Parathyroid adenoma (tissue), 2 donors: ENCODE results near the gene MPP2.

Experiments used
- H2AFZ ChIP-seq: fragments of 300-600 bp; sonication (generic); one replicate; pipeline ENCODE4 v1.7.0; 2017; ENCODE audit warnings: antibody characterized with exemption, mild to moderate bottlenecking
- H3K27ac ChIP-seq: fragments of 300-600 bp; sonication (generic); one replicate; pipeline ENCODE4 v1.7.0; 2017
- H3K27me3 ChIP-seq: fragments of 300-600 bp; sonication (generic); one replicate; pipeline ENCODE4 v1.7.0; 2017; ENCODE audit warnings: low read length; ENCODE audit not compliant: control insufficient read depth, insufficient read depth
- H3K36me3 ChIP-seq: fragments of 300-600 bp; sonication (generic); one replicate; pipeline ENCODE4 v1.7.0; 2017; ENCODE audit warnings: low read length; ENCODE audit not compliant: control insufficient read depth, insufficient read depth
- H3K4me1 ChIP-seq: fragments of 300-600 bp; sonication (generic); one replicate; pipeline ENCODE4 v1.7.0; 2017; ENCODE audit warnings: control low read depth
- H3K4me2 ChIP-seq: fragments of 300-600 bp; sonication (generic); one replicate; pipeline ENCODE4 v1.7.0; 2017; ENCODE audit warnings: low read length
- H3K4me3 ChIP-seq: fragments of 300-600 bp; sonication (generic); one replicate; pipeline ENCODE4 v1.7.0; 2017; ENCODE audit warnings: low read depth, low read length
- H3K79me2 ChIP-seq: fragments of 300-600 bp; sonication (generic); one replicate; pipeline ENCODE4 v1.7.0; 2017; ENCODE audit warnings: control low read depth
- H3K9ac ChIP-seq: fragments of 300-600 bp; sonication (generic); one replicate; pipeline ENCODE4 v1.7.0; 2017; ENCODE audit warnings: mild to moderate bottlenecking
- H3K9me3 ChIP-seq: fragments of 300-600 bp; sonication (generic); one replicate; pipeline ENCODE4 v1.7.0; 2017; ENCODE audit warnings: low read length; ENCODE audit not compliant: control insufficient read depth
- CTCF ChIP-seq: fragments of 300-600 bp; sonication (generic); IDR thresholded peaks from one replicate; pipeline ENCODE4 v1.7.0; 2017; ENCODE audit warnings: antibody characterized with exemption, mild to moderate bottlenecking
- donor health status: primary hyperparathyroidism.

Gene MPP2

GRCh38 chr17:43952351-43952723 is 45.0 kb upstream of the MPP2 start:
- TF ChIP-seq CTCF: no peak
- Histone ChIP-seq H3K79me2 (no peaks in the 10 kb centered on the region), H3K9ac (no peak overlapping the region), H3K4me1 (peaks cover 28% of the 10 kb centered on the region), H3K4me2 (no peak overlapping the region), H3K36me3 (no peaks in the 10 kb centered on the region), H3K27ac (no peak overlapping the region), H3K27me3 (no peaks in the 10 kb centered on the region), H3K9me3 (no peaks in the 10 kb centered on the region), H3K4me3 (no peak overlapping the region), H2AFZ (no peak overlapping the region)

GRCh38 chr17:43951750-43952149 is 44.4 kb upstream of the MPP2 start:
- Histone ChIP-seq H3K27me3 (no peaks in the 10 kb centered on the region), H3K4me2 (no peak overlapping the region)

GRCh38 chr17:43950554-43950953 is 43.2 kb upstream of the MPP2 start:
- no peaks in the 10 kb centered on the region for H3K36me3 ChIP-seq
- H3K9ac ChIP-seq: no peak overlapping the region
- H3K4me2 ChIP-seq: no peak overlapping the region
- no peaks in the 10 kb centered on the region for H3K27me3 ChIP-seq
- no peaks in the 10 kb centered on the region for H3K79me2 ChIP-seq
- H2AFZ ChIP-seq: no peak overlapping the region
- no peak overlapping the region for H3K4me3 ChIP-seq
- H3K9me3 ChIP-seq: no peaks in the 10 kb centered on the region
- no peak for TF ChIP-seq CTCF
- H3K4me1 ChIP-seq: peaks cover 44% of the 10 kb centered on the region
- H3K27ac ChIP-seq: no peak overlapping the region

More at GRCh38 chr17:43951750-43952149, 44.4 kb upstream of the MPP2 start:
- Histone ChIP-seq H2AFZ (no peak overlapping the region), H3K36me3 (no peaks in the 10 kb centered on the region), H3K27ac (no peak overlapping the region), H3K4me1 (peaks cover 32% of the 10 kb centered on the region), H3K4me3 (no peak overlapping the region), H3K9ac (no peak overlapping the region), H3K9me3 (no peaks in the 10 kb centered on the region), H3K79me2 (no peaks in the 10 kb centered on the region)
- TF ChIP-seq CTCF: no peak

- Histone ChIP-seq H3K4me1 (peaks cover 48% of the 10 kb centered on the region), H3K27me3 (no peaks in the 10 kb centered on the region)
Measured at GRCh38 chr17:43949781-43950180, 42.4 kb upstream of the MPP2 start.

More at GRCh38 chr17:43949781-43950180, 42.4 kb upstream of the MPP2 start:
- TF ChIP-seq CTCF: no peak
- H3K4me2 ChIP-seq: no peak overlapping the region
- H3K27ac ChIP-seq: peak overlapping the region; percentile 21
- H2AFZ ChIP-seq: peak overlapping the region; percentile 36
- no peak overlapping the region for H3K9ac ChIP-seq
- H3K9me3 ChIP-seq: no peaks in the 10 kb centered on the region
- H3K4me3 ChIP-seq: no peak overlapping the region
- no peaks in the 10 kb centered on the region for H3K36me3 ChIP-seq
- no peaks in the 10 kb centered on the region for H3K79me2 ChIP-seq
